HG03469 (cell line): Measurements from ENCODE around the gene RRP12.

Experiments
- ATAC-seq: cut with Tn5 transposase; IDR thresholded peaks from one replicate; pipeline ENCODE4 v1.9.1; 2021; ENCODE audit warnings: mild to moderate bottlenecking, moderate library complexity, moderate number of reproducible peaks; ENCODE audit not compliant: unreplicated experiment

Gene RRP12

DNA sequence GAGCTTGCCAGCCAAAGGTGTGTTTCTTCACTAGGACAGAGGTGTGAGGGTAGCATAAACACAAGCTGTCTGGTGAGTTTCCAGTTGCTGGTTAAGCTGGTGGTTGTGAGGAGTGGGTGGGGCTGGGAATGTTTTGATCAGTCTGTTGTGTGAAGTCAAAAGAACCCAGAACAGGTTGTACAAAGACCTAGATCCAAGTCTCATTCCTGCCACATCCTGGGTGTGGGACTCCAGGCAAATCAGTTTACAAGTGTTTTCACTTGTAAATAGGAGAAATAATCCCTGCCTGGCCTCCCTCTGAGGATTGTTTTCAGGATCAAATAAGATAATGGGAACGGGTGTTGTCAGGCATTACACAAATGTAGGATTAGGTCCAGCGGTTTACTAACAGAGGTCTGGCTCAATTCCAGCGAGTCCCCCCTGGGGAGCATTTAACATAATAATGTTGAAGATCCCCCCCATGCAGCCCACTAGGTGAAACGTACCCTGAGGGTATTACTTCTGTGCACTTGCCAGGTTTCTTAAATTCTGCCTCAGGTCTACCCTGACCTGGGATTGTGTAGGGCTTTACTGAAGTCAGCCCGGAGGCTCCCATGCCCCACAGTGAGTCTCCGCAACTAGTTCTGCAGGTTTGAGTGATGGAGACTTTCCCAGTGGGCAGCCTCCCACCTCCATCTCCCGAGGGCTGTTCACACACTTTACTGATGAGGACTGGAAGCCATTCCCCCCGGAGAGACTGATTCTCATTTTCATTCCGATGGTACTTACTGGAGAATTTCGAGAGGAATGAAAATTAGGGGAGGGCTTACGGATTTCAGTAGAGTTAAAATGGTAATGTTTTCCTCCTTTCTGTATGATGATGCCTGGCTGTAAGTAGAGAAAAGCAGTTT is 64.0 kb downstream of the RRP12 start:
- ATAC-seq = no peak

DNA sequence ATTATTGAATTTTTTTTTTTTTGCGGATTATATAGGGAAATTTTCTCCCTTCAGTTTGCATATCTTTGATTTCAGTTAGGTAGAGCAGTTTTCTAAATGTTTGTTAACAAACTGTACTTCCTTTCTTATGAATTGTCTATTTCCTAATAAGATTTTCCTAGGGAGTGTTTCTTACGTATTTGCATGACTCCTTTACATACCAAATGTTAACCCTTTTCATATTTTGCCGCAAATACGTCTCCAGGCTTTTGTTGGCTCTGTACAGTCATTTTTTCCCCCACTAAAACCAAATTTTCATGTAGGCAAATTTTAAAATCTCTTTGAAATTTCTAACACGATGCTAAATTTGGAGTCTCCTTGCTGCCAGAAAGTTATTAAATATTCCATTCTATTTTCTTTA is 64.7 kb downstream of the RRP12 start:
- no peak for ATAC-seq

GRCh38 chr10:97336006-97336405 is 65.1 kb downstream of the RRP12 start:
- ATAC-seq = no peak

DNA sequence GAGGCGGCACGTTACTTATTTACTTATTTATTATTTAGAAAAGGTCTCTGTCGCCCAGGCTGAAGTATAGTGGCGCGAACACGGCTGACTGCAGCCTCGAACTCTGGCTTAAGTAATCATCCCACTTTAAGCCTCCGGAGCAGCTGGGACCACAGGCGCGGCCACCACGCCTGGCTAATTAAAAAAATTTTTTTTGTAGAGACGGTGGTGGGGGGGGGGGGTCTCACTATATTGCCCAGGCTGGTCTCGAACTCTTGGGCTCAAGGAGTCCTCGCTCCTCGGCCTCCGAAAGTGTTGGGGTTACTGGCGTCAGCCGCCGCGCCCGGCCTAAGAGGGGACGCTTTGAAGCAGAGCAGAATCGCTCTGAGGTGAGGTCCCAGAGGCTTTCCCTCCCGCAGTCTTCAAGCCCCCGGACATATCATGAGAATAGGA is 65.9 kb downstream of the RRP12 start:
- ATAC-seq = no peak

DNA sequence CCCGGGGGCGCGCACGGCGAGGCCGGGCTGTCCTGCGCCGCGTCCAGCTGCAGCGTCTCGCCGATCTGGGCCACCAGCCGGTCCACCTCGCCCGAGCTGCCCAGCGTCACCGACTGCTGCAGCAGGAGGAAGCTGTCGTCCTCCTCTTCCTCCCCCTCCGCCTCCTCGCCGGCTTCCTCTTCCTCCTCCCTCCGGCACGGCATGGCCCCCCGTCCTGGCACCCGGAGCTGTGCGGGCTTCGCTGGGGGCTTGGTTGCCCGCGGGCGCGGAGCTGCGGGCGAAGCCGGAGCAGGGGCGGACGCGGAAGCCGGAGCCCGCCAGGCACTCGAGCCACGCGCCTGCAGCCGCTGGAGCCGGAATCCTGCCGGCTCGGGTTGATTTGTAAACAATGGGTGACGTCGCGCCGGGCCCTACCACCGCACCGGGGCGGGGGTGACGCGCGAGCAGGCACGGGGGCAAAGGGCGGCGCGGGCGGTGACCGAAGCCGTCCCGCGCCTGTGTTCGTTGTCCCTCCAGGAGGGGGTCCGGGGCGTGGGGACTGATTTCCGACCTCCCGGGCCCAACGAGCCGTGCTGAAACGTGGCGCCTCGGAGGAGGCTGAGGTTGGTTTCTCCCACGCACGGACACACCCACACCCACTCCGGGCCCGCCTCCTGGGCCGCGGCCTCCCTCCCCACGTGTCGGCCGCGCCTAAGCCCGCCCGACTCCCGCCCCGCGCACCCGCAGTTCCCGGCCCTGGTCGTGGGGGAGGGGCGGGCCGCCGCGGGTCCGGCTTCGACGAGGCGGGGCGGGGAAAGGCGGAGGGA is 66.6 kb downstream of the RRP12 start, which contains the start of gene FRAT2:
FRAT2 (minus strand) TSS at position 360 of the 806 bp plus-strand sequence; CDS start at position 203, 157 bp downstream.
- ATAC-seq = peak; percentile 56

DNA sequence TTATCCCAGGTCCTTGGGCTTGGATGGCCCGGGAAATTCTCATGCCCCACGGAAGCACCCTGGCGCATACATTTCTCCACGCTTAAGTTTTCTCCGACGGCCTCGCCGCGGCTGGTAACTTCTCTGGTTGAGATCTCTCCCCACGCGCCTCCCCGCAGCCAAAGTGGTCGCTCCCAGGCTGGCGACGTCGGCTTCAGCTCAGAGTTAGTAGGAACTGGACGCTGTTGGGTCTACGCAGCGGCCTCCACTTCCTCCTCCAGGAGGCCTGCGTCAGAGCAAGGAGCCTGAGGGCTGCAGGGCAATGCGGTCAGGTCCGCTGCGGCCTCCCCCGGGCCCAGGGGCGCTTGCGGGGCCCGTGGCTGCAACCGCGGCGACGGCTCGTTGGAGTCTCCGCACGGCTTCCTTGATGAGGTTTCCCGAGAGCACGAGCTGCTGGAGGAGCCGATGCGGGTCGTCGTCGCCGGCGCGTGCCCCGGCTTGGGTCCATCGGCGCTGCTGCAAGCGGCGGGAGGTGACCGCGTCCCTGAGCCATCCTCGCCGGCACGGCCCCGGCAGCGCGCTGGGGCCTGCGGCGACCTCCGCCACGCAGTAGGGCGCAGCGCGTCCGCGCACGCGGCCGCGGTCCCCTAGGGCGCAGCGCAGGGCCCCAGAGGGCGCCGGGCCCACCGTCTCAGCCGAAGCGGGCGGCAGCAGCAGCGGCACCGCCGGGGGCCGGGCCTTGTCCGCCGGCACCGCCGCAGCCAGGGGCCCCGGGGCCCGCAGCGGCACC is 67.4 kb downstream of the RRP12 start:
- no peak for ATAC-seq

- ATAC-seq = no peak
Observed at GRCh38 chr10:97333351-97333600, 67.9 kb downstream of the RRP12 start.

- ATAC-seq = no peak
Observed at GRCh38 chr10:97332591-97333350, 68.4 kb downstream of the RRP12 start.

DNA sequence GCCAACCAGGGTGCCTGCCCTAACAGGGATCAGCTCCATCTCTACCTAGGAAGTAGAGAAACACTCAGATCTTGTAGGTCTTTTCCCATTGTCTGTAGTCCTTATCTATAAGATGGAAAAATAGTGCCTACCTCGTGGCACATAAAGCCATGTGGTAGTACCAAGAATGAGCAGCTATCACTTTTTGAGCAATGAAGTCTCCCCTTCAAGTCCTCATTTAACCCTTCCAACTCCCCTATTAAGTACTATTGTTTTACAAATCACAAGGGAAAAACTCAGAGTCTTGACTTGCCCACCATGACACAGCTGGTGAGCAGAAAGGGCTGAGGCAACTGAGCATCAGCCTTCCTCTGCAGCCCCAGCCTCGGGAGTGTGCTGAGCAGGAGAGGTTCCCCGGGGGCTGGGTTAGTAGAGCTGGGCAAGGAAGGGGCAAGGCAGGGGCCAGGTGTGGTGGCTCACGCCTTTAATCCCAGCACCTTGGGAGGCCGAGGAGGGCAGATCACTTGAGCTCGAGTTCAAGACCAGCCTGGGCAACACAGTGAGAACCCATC is 69.9 kb downstream of the RRP12 start:
- no peak for ATAC-seq

DNA sequence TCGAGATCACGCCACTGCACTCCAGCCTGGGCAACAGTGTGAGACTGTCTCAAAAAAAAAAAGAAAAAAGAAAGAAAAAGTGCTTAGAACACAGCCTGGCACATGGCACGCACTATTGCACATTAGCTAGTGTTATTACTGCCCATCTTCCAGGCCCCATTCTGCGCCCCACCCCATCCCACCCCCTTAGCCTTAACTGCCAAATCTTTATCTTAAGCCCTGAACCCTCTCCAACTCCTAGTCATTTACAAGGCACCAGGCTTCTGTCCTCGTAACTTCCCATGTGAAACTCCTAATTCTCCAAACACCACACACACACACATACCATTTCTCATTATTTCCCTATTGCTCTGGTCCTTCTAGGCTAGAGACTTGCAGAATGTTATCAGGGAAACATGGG is 71.4 kb downstream of the RRP12 start:
- no peak for ATAC-seq

- no peak for ATAC-seq
Observed at GRCh38 chr10:97328646-97329453, 72.3 kb downstream of the RRP12 start.

DNA sequence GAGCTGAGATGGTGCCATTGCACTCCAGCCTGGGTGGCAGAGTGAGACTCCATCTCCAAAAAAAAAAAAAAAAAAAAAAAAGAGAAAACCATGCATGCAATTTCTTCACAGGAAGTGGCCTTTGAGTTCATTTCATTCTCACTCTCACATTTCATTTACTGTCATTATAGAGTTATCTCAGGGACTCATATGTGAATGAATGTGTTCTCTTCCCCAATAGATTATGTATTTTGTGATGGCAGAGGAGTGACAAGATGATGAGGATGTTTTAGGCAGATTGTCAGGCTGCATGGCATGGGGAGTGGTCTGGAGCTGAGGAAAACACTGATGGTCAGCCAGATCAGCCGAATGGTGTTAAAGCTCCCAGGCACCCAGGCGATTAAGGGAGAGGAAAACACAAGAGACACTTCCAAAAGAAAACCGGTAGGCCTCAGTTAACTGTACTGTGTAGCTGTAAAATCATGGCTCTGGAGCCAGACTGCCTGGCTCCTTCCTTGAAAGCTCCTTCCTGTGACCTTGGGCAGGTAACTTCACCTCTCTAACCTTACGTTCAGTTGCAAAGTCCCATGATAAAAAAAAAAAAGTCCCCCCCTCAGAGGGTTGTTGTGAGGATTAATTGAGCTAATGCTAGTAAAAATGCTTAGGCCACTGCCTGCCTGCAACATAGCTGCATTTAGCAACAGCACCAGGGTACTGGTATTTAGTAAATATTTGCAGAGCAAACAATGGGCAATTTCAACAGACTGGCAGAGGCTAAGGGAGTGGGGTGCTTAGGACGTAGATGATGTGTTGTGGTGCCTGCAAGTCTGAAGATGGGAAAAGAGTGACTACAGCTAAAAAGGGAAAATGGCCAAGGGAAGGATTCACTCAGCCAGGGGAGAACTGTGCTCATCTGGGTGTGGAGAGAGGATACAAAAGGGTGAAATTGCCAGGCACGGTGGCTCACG is 73.5 kb downstream of the RRP12 start:
- ATAC-seq = no peak

DNA sequence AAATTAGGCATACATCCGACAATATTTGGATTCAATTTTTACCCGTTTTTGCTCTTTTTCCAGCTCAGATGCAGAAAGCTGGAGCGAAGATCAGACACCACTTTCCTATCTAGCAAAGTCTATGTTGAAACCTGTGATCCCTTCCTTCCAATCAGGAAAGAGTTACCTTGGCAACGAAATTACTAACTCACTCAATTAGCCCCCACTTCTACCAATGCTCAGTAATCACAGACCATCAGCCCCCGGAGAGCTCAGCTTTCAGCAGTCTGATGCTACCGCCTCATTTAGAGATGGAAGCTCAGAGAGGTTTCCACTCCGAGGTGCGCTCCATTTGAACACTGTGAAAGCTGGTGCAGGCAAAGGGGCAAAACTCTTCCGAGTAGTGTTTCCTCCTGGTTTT is 75.4 kb downstream of the RRP12 start:
- no peak for ATAC-seq

GRCh38 chr10:97323501-97323900 is 77.6 kb downstream of the RRP12 start:
- ATAC-seq = no peak

GRCh38 chr10:97321804-97322190 is 79.3 kb downstream of the RRP12 start:
- no peak for ATAC-seq

DNA sequence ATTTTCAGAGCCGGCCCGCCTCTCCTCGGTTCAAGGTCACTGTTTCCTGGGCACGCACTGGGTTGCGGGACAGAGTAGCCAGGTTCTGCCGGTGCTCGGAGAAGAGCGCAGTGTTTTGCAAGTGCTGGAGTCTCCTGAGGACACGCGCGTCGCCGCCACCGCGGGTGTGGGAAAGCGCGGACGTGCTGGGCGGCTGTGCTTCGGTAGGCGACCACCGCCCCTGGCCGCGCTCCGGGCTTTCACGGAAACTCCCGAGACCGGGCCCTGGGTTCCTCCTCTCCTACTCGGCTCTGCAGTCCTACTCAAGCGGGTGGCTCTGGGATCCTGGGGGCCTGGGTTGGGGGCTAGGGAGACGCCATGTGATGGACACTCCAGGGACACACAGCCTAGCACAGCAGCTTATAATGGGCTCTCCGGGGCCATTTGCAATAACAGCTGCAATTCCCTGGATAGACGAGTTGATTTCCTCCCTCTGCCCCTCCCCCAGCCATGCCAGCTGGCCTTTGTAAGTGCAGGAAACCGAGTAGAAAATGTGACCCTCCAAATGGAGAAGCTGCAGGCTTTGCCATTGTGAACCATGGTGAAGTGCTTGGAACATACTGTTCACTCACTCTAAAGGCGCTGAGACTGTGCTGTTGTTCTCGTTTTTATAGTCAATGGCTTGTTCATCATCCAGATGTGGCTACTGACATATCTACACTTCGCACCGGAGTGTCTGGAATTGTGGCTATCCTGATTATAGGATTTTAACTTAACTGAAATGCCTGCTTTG is 79.9 kb downstream of the RRP12 start:
- no peak for ATAC-seq

DNA sequence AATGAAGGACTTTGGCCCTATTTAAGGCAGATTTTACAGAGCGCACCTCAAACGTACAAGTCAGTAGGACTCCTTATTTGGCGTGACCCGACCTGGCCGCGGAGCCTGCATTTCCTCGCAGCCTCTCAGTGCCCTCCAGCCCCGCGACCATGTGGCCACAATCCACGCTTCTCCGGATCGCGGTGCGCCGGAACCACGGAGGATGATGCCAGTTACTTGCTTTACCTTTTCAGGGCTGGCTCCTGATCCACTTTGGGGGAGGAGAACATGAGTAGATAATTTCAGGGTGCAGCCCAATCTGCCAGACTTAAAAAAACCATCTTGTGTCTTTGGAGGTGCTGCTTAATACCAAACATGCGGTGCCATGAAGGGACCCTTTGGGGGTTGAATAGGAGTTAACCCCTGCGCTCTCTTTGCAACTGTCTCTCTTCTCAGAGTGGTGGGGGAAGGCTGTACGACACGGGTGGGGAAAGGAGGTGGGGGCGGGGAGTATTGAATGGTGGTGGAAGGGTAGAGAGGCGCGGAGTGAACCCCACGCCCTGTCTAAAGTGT is 80.6 kb downstream of the RRP12 start:
- no peak for ATAC-seq
